HL-60 (cell line): ENCODE data around the gene RERG.

Experiments used
- DNase-seq, 2 experiments: peaks; one replicate each; pipeline ENCODE4 v3.0.0-alpha.2; 2010 to 2020; ENCODE audit warnings: low read depth in 1 of 2, low spot score in 1 of 2
- H3K27ac ChIP-seq: fragments of 250-450 bp; sonication (Bioruptor Pico); replicated peaks from 2 replicates; pipeline ENCODE4 v1.5.1; 2020; ENCODE audit warnings: mild to moderate bottlenecking, moderate library complexity
- H3K27me3 ChIP-seq: fragments of 250-450 bp; sonication (Bioruptor Pico); 2 replicates; pipeline ENCODE4 v1.5.1; 2021; ENCODE audit warnings: mild to moderate bottlenecking, moderate library complexity; ENCODE audit not compliant: insufficient read depth, poor library complexity, severe bottlenecking
- H3K4me3 ChIP-seq: replicated peaks from 2 replicates; pipeline ENCODE4 v1.5.1; 2011; ENCODE audit warnings: mild to moderate bottlenecking, control low read depth, low read length; ENCODE audit not compliant: insufficient read depth
- GABPA ChIP-seq: IDR thresholded peaks from 2 replicates; pipeline ENCODE4 v1.6.1; 2012; ENCODE audit warnings: low read depth
- POLR2AphosphoS5 ChIP-seq: IDR thresholded peaks from 2 replicates; pipeline ENCODE4 v1.6.1; 2012; ENCODE audit warnings: low read depth
- SPI1 ChIP-seq: IDR thresholded peaks from 2 replicates; pipeline ENCODE4 v1.6.1; 2012; ENCODE audit warnings: low read depth, mild to moderate bottlenecking, borderline replicate concordance
- TF ChIP-seq, protein P1 (sequence below): IDR thresholded peaks from one replicate; pipeline ENCODE4 v1.5.1; 2011; ENCODE audit warnings: low read length, control low read depth, inconsistent platforms; ENCODE audit not compliant: insufficient read depth
- TF ChIP-seq, protein P2 (sequence below): IDR thresholded peaks from 2 replicates; pipeline ENCODE4 v1.6.1; 2012; ENCODE audit warnings: low read depth; ENCODE audit not compliant: insufficient replicate concordance

The RERG gene

DNA sequence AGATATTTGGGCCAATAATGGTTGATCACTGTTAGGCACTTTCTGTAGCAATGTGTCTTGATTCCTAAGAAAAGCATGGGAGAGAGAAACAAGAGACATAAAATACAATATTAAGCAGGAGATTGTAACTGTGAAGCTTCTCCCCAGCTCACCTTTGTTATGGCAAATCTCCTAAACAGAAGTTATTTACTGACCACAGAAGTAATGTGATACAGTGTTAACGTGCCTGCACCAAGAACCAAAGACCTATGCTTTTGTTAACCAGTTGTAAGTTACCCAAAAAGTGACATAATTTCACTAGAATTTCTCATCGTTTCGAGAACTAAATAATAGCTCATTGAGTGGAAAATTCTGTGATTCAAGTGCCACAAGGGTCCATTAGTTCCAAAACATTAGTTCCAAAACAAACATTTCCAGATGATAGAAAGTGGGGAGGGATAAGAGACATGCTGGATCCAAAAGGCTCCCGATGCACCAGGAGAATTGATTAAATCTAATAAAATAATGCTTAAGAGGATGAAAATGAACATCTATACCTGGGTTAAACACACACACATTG is 14.3 kb downstream of the RERG start:
- TF ChIP-seq, protein P1, sequence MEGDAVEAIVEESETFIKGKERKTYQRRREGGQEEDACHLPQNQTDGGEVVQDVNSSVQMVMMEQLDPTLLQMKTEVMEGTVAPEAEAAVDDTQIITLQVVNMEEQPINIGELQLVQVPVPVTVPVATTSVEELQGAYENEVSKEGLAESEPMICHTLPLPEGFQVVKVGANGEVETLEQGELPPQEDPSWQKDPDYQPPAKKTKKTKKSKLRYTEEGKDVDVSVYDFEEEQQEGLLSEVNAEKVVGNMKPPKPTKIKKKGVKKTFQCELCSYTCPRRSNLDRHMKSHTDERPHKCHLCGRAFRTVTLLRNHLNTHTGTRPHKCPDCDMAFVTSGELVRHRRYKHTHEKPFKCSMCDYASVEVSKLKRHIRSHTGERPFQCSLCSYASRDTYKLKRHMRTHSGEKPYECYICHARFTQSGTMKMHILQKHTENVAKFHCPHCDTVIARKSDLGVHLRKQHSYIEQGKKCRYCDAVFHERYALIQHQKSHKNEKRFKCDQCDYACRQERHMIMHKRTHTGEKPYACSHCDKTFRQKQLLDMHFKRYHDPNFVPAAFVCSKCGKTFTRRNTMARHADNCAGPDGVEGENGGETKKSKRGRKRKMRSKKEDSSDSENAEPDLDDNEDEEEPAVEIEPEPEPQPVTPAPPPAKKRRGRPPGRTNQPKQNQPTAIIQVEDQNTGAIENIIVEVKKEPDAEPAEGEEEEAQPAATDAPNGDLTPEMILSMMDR, result no peak
- no peak for TF ChIP-seq GABPA
- TF ChIP-seq, protein P2, sequence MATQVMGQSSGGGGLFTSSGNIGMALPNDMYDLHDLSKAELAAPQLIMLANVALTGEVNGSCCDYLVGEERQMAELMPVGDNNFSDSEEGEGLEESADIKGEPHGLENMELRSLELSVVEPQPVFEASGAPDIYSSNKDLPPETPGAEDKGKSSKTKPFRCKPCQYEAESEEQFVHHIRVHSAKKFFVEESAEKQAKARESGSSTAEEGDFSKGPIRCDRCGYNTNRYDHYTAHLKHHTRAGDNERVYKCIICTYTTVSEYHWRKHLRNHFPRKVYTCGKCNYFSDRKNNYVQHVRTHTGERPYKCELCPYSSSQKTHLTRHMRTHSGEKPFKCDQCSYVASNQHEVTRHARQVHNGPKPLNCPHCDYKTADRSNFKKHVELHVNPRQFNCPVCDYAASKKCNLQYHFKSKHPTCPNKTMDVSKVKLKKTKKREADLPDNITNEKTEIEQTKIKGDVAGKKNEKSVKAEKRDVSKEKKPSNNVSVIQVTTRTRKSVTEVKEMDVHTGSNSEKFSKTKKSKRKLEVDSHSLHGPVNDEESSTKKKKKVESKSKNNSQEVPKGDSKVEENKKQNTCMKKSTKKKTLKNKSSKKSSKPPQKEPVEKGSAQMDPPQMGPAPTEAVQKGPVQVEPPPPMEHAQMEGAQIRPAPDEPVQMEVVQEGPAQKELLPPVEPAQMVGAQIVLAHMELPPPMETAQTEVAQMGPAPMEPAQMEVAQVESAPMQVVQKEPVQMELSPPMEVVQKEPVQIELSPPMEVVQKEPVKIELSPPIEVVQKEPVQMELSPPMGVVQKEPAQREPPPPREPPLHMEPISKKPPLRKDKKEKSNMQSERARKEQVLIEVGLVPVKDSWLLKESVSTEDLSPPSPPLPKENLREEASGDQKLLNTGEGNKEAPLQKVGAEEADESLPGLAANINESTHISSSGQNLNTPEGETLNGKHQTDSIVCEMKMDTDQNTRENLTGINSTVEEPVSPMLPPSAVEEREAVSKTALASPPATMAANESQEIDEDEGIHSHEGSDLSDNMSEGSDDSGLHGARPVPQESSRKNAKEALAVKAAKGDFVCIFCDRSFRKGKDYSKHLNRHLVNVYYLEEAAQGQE, result no peak
- no peak for TF ChIP-seq SPI1
- TF ChIP-seq POLR2AphosphoS5, result no peak
- no peak for DNase-seq
- H3K27ac ChIP-seq, result no peak overlapping the region
- no peak overlapping the region for H3K4me3 ChIP-seq
- H3K27me3 ChIP-seq, result no peaks in the 10 kb centered on the region

DNA sequence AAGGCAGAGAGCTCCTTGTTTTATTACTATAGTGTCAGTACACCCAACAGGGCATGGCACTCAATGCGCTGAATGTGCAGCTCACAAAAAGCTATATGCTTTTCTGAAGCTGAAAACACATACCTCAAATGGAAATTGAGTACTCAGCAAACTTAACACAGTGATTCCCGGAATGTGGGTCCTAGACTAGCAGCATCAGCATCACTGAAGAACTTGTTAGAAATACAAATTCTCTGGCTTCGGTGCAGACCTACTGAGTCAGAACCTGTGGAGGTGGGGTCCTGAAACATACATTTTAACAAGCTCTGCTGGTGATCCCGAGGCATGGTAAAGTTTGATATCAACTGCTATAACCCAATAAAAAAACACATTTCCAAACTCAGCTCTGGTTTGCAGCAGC is 14.9 kb downstream of the RERG start:
- DNase-seq, result no peak
- H3K4me3 ChIP-seq, result no peak overlapping the region

DNA sequence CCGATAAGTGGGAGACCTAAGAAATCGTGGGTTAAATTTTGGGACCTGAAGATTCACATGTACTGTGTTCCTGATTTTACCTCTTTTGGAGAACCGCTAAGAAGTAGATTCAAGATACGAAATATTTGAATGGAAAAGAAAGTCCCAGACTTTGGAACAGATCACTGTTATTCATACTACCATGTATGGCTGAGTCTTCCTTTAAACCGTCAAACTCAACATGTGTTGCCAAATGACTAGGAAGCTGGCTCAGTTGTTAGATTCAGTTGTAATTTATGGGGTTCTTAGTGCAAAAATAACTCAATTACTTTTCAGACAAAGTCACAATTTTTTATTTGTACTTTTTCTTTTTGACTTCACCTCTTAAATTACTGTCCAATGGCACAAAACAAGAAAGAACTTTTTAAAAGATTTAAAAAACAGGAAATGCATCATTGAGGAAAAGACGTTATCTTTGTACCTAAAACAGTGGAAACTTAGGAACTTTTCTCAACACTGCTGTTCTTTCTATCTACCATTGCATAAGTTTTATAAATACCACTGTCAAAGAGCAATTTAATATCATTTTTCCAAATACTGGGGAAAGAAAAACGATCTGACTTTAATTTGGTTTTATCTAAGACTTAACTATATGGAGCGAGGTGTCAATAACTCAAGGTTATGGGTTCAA is 15.7 kb downstream of the RERG start:
- H3K4me3 ChIP-seq, result no peak overlapping the region
- TF ChIP-seq SPI1, result no peak
- TF ChIP-seq, protein P2, result no peak
- no peak for TF ChIP-seq POLR2AphosphoS5
- TF ChIP-seq GABPA, result no peak
- no peaks in the 10 kb centered on the region for H3K27me3 ChIP-seq
- DNase-seq, result no peak
- no peak overlapping the region for H3K27ac ChIP-seq

More for the DNA sequence above, 14.9 kb downstream of the RERG start:
- TF ChIP-seq SPI1 (no peak), POLR2AphosphoS5 (no peak), GABPA (no peak)
- TF ChIP-seq, protein P1, result no peak
- TF ChIP-seq, protein P2, result no peak
- H3K27ac ChIP-seq, result no peak overlapping the region
- H3K27me3 ChIP-seq, result no peaks in the 10 kb centered on the region
